GM12865 (cell line): Measurements from ENCODE around the gene CALML5.

Source experiments
- DNase-seq: peaks from one replicate; pipeline ENCODE4 v3.0.0; 2010; ENCODE audit warnings: low read depth
- H3K4me3 ChIP-seq: 2 replicates; pipeline ENCODE4 v1.5.1; 2011; ENCODE audit warnings: mild to moderate bottlenecking, low read depth, low read length, control low read depth
- CTCF ChIP-seq: IDR thresholded peaks from 2 replicates; pipeline ENCODE4 v1.5.1; 2011; ENCODE audit warnings: low read length, control low read depth, low read depth, inconsistent platforms; ENCODE audit not compliant: insufficient read depth; ENCODE audit errors: missing control alignments

The CALML5 gene

GRCh38 chr10:5470062-5470751, 29.2 kb downstream of the CALML5 start:
- H3K4me3 ChIP-seq: no peak overlapping the region
- TF ChIP-seq CTCF: no peak
- no peak for DNase-seq

GRCh38 chr10:5469353-5470061, 29.9 kb downstream of the CALML5 start:
- H3K4me3 ChIP-seq: no peak overlapping the region
- TF ChIP-seq CTCF: no peak
- DNase-seq: no peak

GRCh38 chr10:5468262-5469106, 30.9 kb downstream of the CALML5 start:
- H3K4me3 ChIP-seq: no peak overlapping the region
- no peak for DNase-seq
- TF ChIP-seq CTCF: no peak

- DNase-seq: no peak
- no peak for TF ChIP-seq CTCF
- no peak overlapping the region for H3K4me3 ChIP-seq
Observed at GRCh38 chr10:5467634-5468255, 31.6 kb downstream of the CALML5 start.

- H3K4me3 ChIP-seq: no peak overlapping the region
- no peak for TF ChIP-seq CTCF
- DNase-seq: no peak
Observed at GRCh38 chr10:5467207-5467535, 32.2 kb downstream of the CALML5 start.

GRCh38 chr10:5466451-5467206, 32.7 kb downstream of the CALML5 start:
- no peak overlapping the region for H3K4me3 ChIP-seq
- no peak for DNase-seq
- TF ChIP-seq CTCF: no peak
